Neural cell (in vitro differentiated cells): ENCODE data around the gene ANO9. TPM values are rescaled to one million over a fixed set of nuclear protein-coding genes. Genes with fewer than 3 reads are reported as not detected.

Experiments used
- H2AFZ ChIP-seq: fragments of 200-600, 300-800 bp; sonication (generic), shearing (Covaris generic); 2 replicates; pipeline ENCODE4 v1.6.0; 2014; ENCODE audit warnings: low read depth, mild to moderate bottlenecking, antibody characterized with exemption, low read length, moderate library complexity
- H3F3A ChIP-seq: fragments of 200-600 bp; shearing (Covaris generic); 2 replicates; pipeline ENCODE4 v1.6.1; 2016; ENCODE audit warnings: mild to moderate bottlenecking, moderate library complexity, mixed read lengths, antibody characterized with exemption, low read length; ENCODE audit not compliant: insufficient read depth, poor library complexity, severe bottlenecking
- H3K27ac ChIP-seq: fragments of 200-600, 300-800 bp; sonication (generic), shearing (Covaris generic); 2 replicates; pipeline ENCODE4 v1.5.1; 2014; ENCODE audit warnings: mild to moderate bottlenecking, low read length, moderate library complexity
- H3K27me3 ChIP-seq: fragments of 300-800, 200-600 bp; sonication (generic), shearing (Covaris generic); 2 replicates; pipeline ENCODE4 v1.6.0; 2014; ENCODE audit warnings: mild to moderate bottlenecking, low read depth, low read length, moderate library complexity; ENCODE audit not compliant: insufficient read depth
- H3K36me3 ChIP-seq: fragments of 300-800, 200-600 bp; sonication (generic), shearing (Covaris generic); 2 replicates; pipeline ENCODE4 v1.5.1; 2014; ENCODE audit warnings: mild to moderate bottlenecking, antibody characterized with exemption, low read length, moderate library complexity; ENCODE audit not compliant: insufficient read depth
- H3K4me2 ChIP-seq: fragments of 300-800, 200-600 bp; sonication (generic), shearing (Covaris generic); 2 replicates; pipeline ENCODE4 v1.6.0; 2014; ENCODE audit warnings: mild to moderate bottlenecking, low read length
- H3K4me3 ChIP-seq: fragments of 300-800, 200-600 bp; sonication (generic), shearing (Covaris generic); 2 replicates; pipeline ENCODE4 v1.5.1; 2014; ENCODE audit warnings: mild to moderate bottlenecking, low read length, moderate library complexity
- H3K79me2 ChIP-seq: fragments of 200-600 bp; shearing (Covaris generic); replicated peaks from 2 replicates; pipeline ENCODE4 v1.6.0; 2014; ENCODE audit warnings: mild to moderate bottlenecking, low read length, moderate library complexity; ENCODE audit not compliant: insufficient read depth
- H3K9ac ChIP-seq: fragments of 300-800, 200-600 bp; sonication (generic), shearing (Covaris generic); 2 replicates; pipeline ENCODE4 v1.6.1; 2016; ENCODE audit warnings: mild to moderate bottlenecking, low read length, mixed read lengths
- H3K9me2 ChIP-seq: fragments of 200-600 bp; shearing (Covaris generic); 2 replicates; pipeline ENCODE4 v1.6.1; 2016; ENCODE audit warnings: mild to moderate bottlenecking, low read length, mixed read lengths; ENCODE audit not compliant: insufficient read depth
- H3K9me3 ChIP-seq: fragments of 200-600, 300-800 bp; sonication (generic), shearing (Covaris generic); 2 replicates; pipeline ENCODE4 v1.6.1; 2016; ENCODE audit warnings: mild to moderate bottlenecking, mixed run types, low read length, moderate library complexity, mixed read lengths
- H4K20me1 ChIP-seq: fragments of 200-600 bp; shearing (Covaris generic); 2 replicates; pipeline ENCODE4 v1.6.1; 2016; ENCODE audit warnings: mild to moderate bottlenecking, mixed run types; ENCODE audit not compliant: insufficient read depth
- CTCF ChIP-seq: fragments of 450-650 bp; IDR thresholded peaks from 2 replicates; pipeline ENCODE4 v1.5.1; 2014; ENCODE audit warnings: antibody characterized with exemption, mild to moderate bottlenecking, moderate library complexity; ENCODE audit not compliant: poor library complexity, severe bottlenecking
- EP300 ChIP-seq: fragments of 450-650 bp; conservative IDR thresholded peaks from 2 replicates; pipeline ENCODE4 v1.6.1; 2014; ENCODE audit warnings: antibody characterized with exemption, mild to moderate bottlenecking, moderate library complexity; ENCODE audit not compliant: poor library complexity, severe bottlenecking
- EZH2 ChIP-seq: fragments of 200-600, 300-800 bp; shearing (Covaris generic), sonication (generic); IDR thresholded peaks from 2 replicates; pipeline ENCODE4 v1.6.1; 2014; ENCODE audit warnings: antibody characterized with exemption, low read length, borderline replicate concordance, mild to moderate bottlenecking; ENCODE audit not compliant: insufficient read depth, poor library complexity, severe bottlenecking
- MXI1 ChIP-seq: fragments of 450-650 bp; conservative IDR thresholded peaks from 2 replicates; pipeline ENCODE4 v1.6.1; 2014; ENCODE audit warnings: antibody characterized with exemption, mild to moderate bottlenecking; ENCODE audit not compliant: poor library complexity, severe bottlenecking
- POLR2AphosphoS5 ChIP-seq: IDR thresholded peaks from 2 replicates; pipeline ENCODE4 v1.6.1; 2012
- RAD21 ChIP-seq: fragments of 450-650 bp; conservative IDR thresholded peaks from 2 replicates; pipeline ENCODE4 v1.6.1; 2014; ENCODE audit warnings: antibody characterized with exemption, mild to moderate bottlenecking, moderate library complexity
- REST ChIP-seq: IDR thresholded peaks from 2 replicates; pipeline ENCODE4 v1.6.1; 2012; ENCODE audit warnings: borderline replicate concordance
- SMC3 ChIP-seq: fragments of 450-650 bp; conservative IDR thresholded peaks from 2 replicates; pipeline ENCODE4 v1.6.1; 2014; ENCODE audit warnings: antibody characterized with exemption, mild to moderate bottlenecking, moderate library complexity; ENCODE audit not compliant: poor library complexity
- TAF1 ChIP-seq: IDR thresholded peaks from 2 replicates; pipeline ENCODE4 v1.6.1; 2012; ENCODE audit warnings: low read depth
- polyA plus RNA-seq: library from polyadenylated mRNA; depleted of rRNA; stranded (reverse); fragments of >200 nt; gene quantifications from 2 replicates; pipeline ENCODE4 v1.2.3, GENCODE V29; 2014

ANO9 gene
- polyA plus RNA-seq, 1 donor from 2014 or later, result not detected

GRCh38 chr11:379205-380094 is 62.4 kb downstream of the ANO9 start:
- no peak overlapping the region for H3K27ac ChIP-seq
- no peak overlapping the region for H3K9ac ChIP-seq
- peaks cover 6% of the 10 kb centered on the region for H3K9me3 ChIP-seq
- no peaks in the 10 kb centered on the region for H3F3A ChIP-seq
- H3K36me3 ChIP-seq, result peaks cover 7% of the 10 kb centered on the region
- H4K20me1 ChIP-seq, result no peaks in the 10 kb centered on the region
- no peak overlapping the region for H2AFZ ChIP-seq
- no peak overlapping the region for H3K4me2 ChIP-seq
- TF ChIP-seq RAD21, result no peak
- TF ChIP-seq REST, result no peak
- no peak for TF ChIP-seq MXI1
- no peak for TF ChIP-seq CTCF
- no peak for TF ChIP-seq TAF1
- no peak for TF ChIP-seq EZH2
- TF ChIP-seq POLR2AphosphoS5, result no peak
- no peak for TF ChIP-seq SMC3
- no peak for TF ChIP-seq EP300
- H3K4me3 ChIP-seq, result no peak overlapping the region
- H3K9me2 ChIP-seq, result no peaks in the 10 kb centered on the region
- H3K27me3 ChIP-seq, result no peaks in the 10 kb centered on the region
- H3K79me2 ChIP-seq, result no peaks in the 10 kb centered on the region

- Histone ChIP-seq H2AFZ (no peak overlapping the region), H3K4me2 (no peak overlapping the region), H3K27me3 (no peaks in the 10 kb centered on the region), H3K9me3 (peaks cover 6% of the 10 kb centered on the region), H3K9me2 (no peaks in the 10 kb centered on the region), H3K4me3 (no peak overlapping the region), H3K79me2 (no peaks in the 10 kb centered on the region), H3K9ac (no peak overlapping the region), H3K27ac (no peak overlapping the region), H3K36me3 (peaks cover 7% of the 10 kb centered on the region), H3F3A (no peaks in the 10 kb centered on the region), H4K20me1 (no peaks in the 10 kb centered on the region)
- TF ChIP-seq CTCF (no peak), TAF1 (no peak), SMC3 (no peak), RAD21 (no peak), EP300 (no peak), EZH2 (no peak), POLR2AphosphoS5 (no peak), MXI1 (no peak), REST (no peak)
These were observed 63.8 kb downstream of the ANO9 start for GRCh38 chr11:377883-378500.
